ENCODE data around the gene CTNNA3.

The CTNNA3 gene

GRCh38 chr10:66258693-66259092, 1437.3 kb downstream of the CTNNA3 start:
- H3K4me3 ChIP-seq (ENCODE audit: low read depth, low read length), result no peak overlapping the region

GRCh38 chr10:66257801-66258200, 1438.2 kb downstream of the CTNNA3 start:
- no peaks in the 10 kb centered on the region for H3K36me3 ChIP-seq
- H3K9me3 ChIP-seq, result no peaks in the 10 kb centered on the region
- no peaks in the 10 kb centered on the region for H3K4me1 ChIP-seq
- no peak for DNase-seq
- TF ChIP-seq, protein P1, sequence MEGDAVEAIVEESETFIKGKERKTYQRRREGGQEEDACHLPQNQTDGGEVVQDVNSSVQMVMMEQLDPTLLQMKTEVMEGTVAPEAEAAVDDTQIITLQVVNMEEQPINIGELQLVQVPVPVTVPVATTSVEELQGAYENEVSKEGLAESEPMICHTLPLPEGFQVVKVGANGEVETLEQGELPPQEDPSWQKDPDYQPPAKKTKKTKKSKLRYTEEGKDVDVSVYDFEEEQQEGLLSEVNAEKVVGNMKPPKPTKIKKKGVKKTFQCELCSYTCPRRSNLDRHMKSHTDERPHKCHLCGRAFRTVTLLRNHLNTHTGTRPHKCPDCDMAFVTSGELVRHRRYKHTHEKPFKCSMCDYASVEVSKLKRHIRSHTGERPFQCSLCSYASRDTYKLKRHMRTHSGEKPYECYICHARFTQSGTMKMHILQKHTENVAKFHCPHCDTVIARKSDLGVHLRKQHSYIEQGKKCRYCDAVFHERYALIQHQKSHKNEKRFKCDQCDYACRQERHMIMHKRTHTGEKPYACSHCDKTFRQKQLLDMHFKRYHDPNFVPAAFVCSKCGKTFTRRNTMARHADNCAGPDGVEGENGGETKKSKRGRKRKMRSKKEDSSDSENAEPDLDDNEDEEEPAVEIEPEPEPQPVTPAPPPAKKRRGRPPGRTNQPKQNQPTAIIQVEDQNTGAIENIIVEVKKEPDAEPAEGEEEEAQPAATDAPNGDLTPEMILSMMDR (IDR thresholded peaks at IDR 0.05; ENCODE audit: low read depth, low read length), result no peak
- H3K4me3 ChIP-seq (ENCODE audit: low read depth, low read length), result no peak overlapping the region
- no peaks in the 10 kb centered on the region for H3K27me3 ChIP-seq

More at GRCh38 chr10:66258693-66259092, 1437.3 kb downstream of the CTNNA3 start:
- H3K9me3 ChIP-seq, result no peaks in the 10 kb centered on the region
- H3K36me3 ChIP-seq, result no peaks in the 10 kb centered on the region
- TF ChIP-seq, protein P1 (IDR thresholded peaks at IDR 0.05; ENCODE audit: low read depth, low read length), result no peak
- DNase-seq, result no peak
- no peaks in the 10 kb centered on the region for H3K27me3 ChIP-seq
- H3K4me1 ChIP-seq, result no peaks in the 10 kb centered on the region

- no peak for DNase-seq
- no peak overlapping the region for H3K4me3 ChIP-seq (ENCODE audit: low read depth, low read length)
- H3K4me1 ChIP-seq, result no peaks in the 10 kb centered on the region
- no peaks in the 10 kb centered on the region for H3K9me3 ChIP-seq
- no peaks in the 10 kb centered on the region for H3K36me3 ChIP-seq
- H3K27me3 ChIP-seq, result no peaks in the 10 kb centered on the region
- TF ChIP-seq, protein P1 (IDR thresholded peaks at IDR 0.05; ENCODE audit: low read depth, low read length), result no peak
Observed at GRCh38 chr10:66252986-66253385, 1443.0 kb downstream of the CTNNA3 start.

- TF ChIP-seq, protein P1 (IDR thresholded peaks at IDR 0.05; ENCODE audit: low read depth, low read length), result no peak
- Histone ChIP-seq H3K27me3 (no peaks in the 10 kb centered on the region), H3K36me3 (no peaks in the 10 kb centered on the region), H3K4me3 (ENCODE audit: low read depth, low read length) (no peak overlapping the region), H3K4me1 (no peaks in the 10 kb centered on the region), H3K9me3 (no peaks in the 10 kb centered on the region)
- no peak for DNase-seq
Observed at GRCh38 chr10:66246177-66246576, 1449.8 kb downstream of the CTNNA3 start.

GRCh38 chr10:66244953-66245352, 1451.0 kb downstream of the CTNNA3 start:
- Histone ChIP-seq H3K27me3 (no peaks in the 10 kb centered on the region), H3K4me3 (ENCODE audit: low read depth, low read length) (no peak overlapping the region), H3K9me3 (no peaks in the 10 kb centered on the region), H3K36me3 (no peaks in the 10 kb centered on the region), H3K4me1 (no peaks in the 10 kb centered on the region)
- no peak for DNase-seq
- TF ChIP-seq, protein P1 (IDR thresholded peaks at IDR 0.05; ENCODE audit: low read depth, low read length), result no peak

- H3K27me3 ChIP-seq, result no peaks in the 10 kb centered on the region
- no peaks in the 10 kb centered on the region for H3K4me1 ChIP-seq
- H3K9me3 ChIP-seq, result no peaks in the 10 kb centered on the region
- DNase-seq, result no peak
- no peak overlapping the region for H3K4me3 ChIP-seq (ENCODE audit: low read depth, low read length)
- no peaks in the 10 kb centered on the region for H3K36me3 ChIP-seq
- TF ChIP-seq, protein P1 (IDR thresholded peaks at IDR 0.05; ENCODE audit: low read depth, low read length), result no peak
Observed at GRCh38 chr10:66242885-66243284, 1453.1 kb downstream of the CTNNA3 start.

All from BE2C (cell line).